HCT116 (cell line): ENCODE results near the gene TMEM120A. TPM values are rescaled to one million over a fixed set of nuclear protein-coding genes. Genes with fewer than 3 reads are reported as not detected.

ENCODE experiments used
- ATAC-seq: fragments of 200-7000 bp; cut with Tn5 transposase; 2 replicates; pipeline ENCODE4 v1.9.1; 2020; ENCODE audit warnings: mild to moderate bottlenecking, moderate library complexity
- BruUV-seq: library from RNA; stranded (reverse); fragments of 400-500 nt; replicated peaks from 2 replicates; lab custom pipeline; 2021; lab: Mats Ljungman, UMichigan
- CTCF ChIA-PET: fragments of 300-600 bp; sonication (Branson Sonifier 250); formaldehyde crosslinking; loops from one replicate; lab custom pipeline; 2021; ENCODE audit warnings: antibody characterized with exemption; lab: Charles Lee
- POLR2A ChIA-PET: fragments of 300-600, 350-600 bp; sonication (Branson Sonifier 250); formaldehyde crosslinking; loops from one replicate; lab custom pipeline; 2021; ENCODE audit warnings: antibody characterized with exemption; lab: Charles Lee
- RAD21 ChIA-PET, 2 experiments: fragments of 300-600 bp; sonication (Branson Sonifier 250); formaldehyde crosslinking; loops; one replicate each; lab custom pipeline; 2023; ENCODE audit warnings: low total read pairs in 2 of 2; ENCODE audit not compliant: uncharacterized antibody in 2 of 2, unreplicated experiment in 2 of 2, low non-redundant PET in 1 of 2; lab: Charles Lee
- DNase-seq: peaks from one replicate; pipeline ENCODE4 v3.0.0-alpha.2; 2010; ENCODE audit warnings: low read depth, low spot score
- H2AFZ ChIP-seq: fragments of 200-600 bp; shearing (Covaris generic), sonication (generic); 2 replicates; pipeline ENCODE4 v1.6.1; 2017; ENCODE audit warnings: low read depth, mixed run types, mixed read lengths, antibody characterized with exemption, low read length; ENCODE audit not compliant: poor library complexity, severe bottlenecking
- H3K27ac ChIP-seq: 2 replicates; pipeline ENCODE4 v1.5.1; 2012; ENCODE audit warnings: low read depth, low read length
- H3K27me3 ChIP-seq: fragments of 200-600 bp; sonication (generic); 2 replicates; pipeline ENCODE4 v1.6.1; 2016; ENCODE audit warnings: mixed run types, low read length, mixed read lengths; ENCODE audit not compliant: insufficient read depth
- H3K36me3 ChIP-seq, 2 experiments: fragments of 200-500 bp in 1 of 2; fragments of 200-600 bp in 1 of 2; sonication (Bioruptor generic) in 1 of 2; sonication (generic) in 1 of 2; 2 replicates each; pipeline versions ENCODE4 v1.5.1 to v1.6.1; 2014 to 2016; ENCODE audit warnings: low read length in 2 of 2, inconsistent platforms in 1 of 2, mixed read lengths in 1 of 2, mixed run types in 1 of 2; ENCODE audit not compliant: insufficient read depth in 2 of 2, control insufficient read depth in 1 of 2
- H3K4me1 ChIP-seq, 2 experiments: fragments of 200-600 bp in 1 of 2; sonication (generic) in 1 of 2; 2 replicates each; pipeline versions ENCODE4 v1.5.1 to v1.6.1; 2012 to 2017; ENCODE audit warnings: low read length in 2 of 2, inconsistent platforms in 1 of 2, mild to moderate bottlenecking in 1 of 2, mixed read lengths in 1 of 2, mixed run types in 1 of 2, moderate library complexity in 1 of 2; ENCODE audit not compliant: insufficient read depth in 2 of 2, control insufficient read depth in 1 of 2
- H3K4me2 ChIP-seq: fragments of 200-600 bp; sonication (generic); 2 replicates; pipeline ENCODE4 v1.6.1; 2017; ENCODE audit warnings: mixed run types, low read length, mixed read lengths
- H3K4me3 ChIP-seq, 2 experiments: fragments of 200-600 bp in 1 of 2; sonication (generic) in 1 of 2; replicated peaks in 1 of 2; 2 replicates each; pipeline ENCODE4 v1.5.1; 2011 to 2016; ENCODE audit warnings: low read length in 2 of 2, control low read depth in 1 of 2, low read depth in 1 of 2, mild to moderate bottlenecking in 1 of 2, mixed read lengths in 1 of 2, mixed run types in 1 of 2
- H3K79me2 ChIP-seq: fragments of 200-600 bp; sonication (generic); 2 replicates; pipeline ENCODE4 v1.6.1; 2017; ENCODE audit warnings: mild to moderate bottlenecking, mixed run types, low read length, moderate library complexity, mixed read lengths; ENCODE audit not compliant: insufficient read depth
- H3K9ac ChIP-seq: fragments of 200-600 bp; sonication (generic); 2 replicates; pipeline ENCODE4 v1.6.1; 2016; ENCODE audit warnings: low read length, mixed read lengths
- H3K9me2 ChIP-seq: fragments of 200-600 bp; sonication (generic), shearing (Covaris generic); 2 replicates; pipeline ENCODE4 v1.6.1; 2017; ENCODE audit warnings: mixed run types, mild to moderate bottlenecking, moderate library complexity; ENCODE audit not compliant: insufficient read depth
- H3K9me3 ChIP-seq, 2 experiments: fragments of 200-500 bp in 1 of 2; fragments of 200-600 bp in 1 of 2; sonication (Bioruptor generic) in 1 of 2; sonication (generic) in 1 of 2; 2 replicates each; pipeline ENCODE4 v1.6.1; 2014 to 2017; ENCODE audit warnings: low read length in 2 of 2, mixed read lengths in 2 of 2, inconsistent platforms in 1 of 2, low read depth in 1 of 2, mild to moderate bottlenecking in 1 of 2, mixed run types in 1 of 2, moderate library complexity in 1 of 2; ENCODE audit not compliant: control insufficient read depth in 1 of 2, insufficient read depth in 1 of 2
- H4K20me1 ChIP-seq: fragments of 200-600 bp; sonication (generic), shearing (Covaris generic); 2 replicates; pipeline ENCODE4 v1.6.1; 2017; ENCODE audit warnings: mixed run types, mild to moderate bottlenecking, moderate library complexity; ENCODE audit not compliant: insufficient read depth
- FOSL1 ChIP-seq: IDR thresholded peaks from 2 replicates; pipeline ENCODE4 v1.6.1; 2012; ENCODE audit warnings: low read depth
- MAX ChIP-seq: IDR thresholded peaks from 2 replicates; pipeline ENCODE4 v1.6.1; 2012
- REST ChIP-seq: IDR thresholded peaks from 2 replicates; pipeline ENCODE4 v1.6.1; 2012; ENCODE audit warnings: low read depth
- YY1 ChIP-seq: IDR thresholded peaks from 2 replicates; pipeline ENCODE4 v1.6.1; 2011; ENCODE audit warnings: low read length, low read depth, moderate library complexity, mild to moderate bottlenecking; ENCODE audit not compliant: insufficient replicate concordance; ENCODE audit errors: extremely low read depth
- ZFX ChIP-seq: fragments of 450-650 bp; IDR thresholded peaks from 2 replicates; pipeline ENCODE4 v1.6.1; 2017
- intact Hi-C: fragments of 100-400 bp; cut with micrococcal nuclease; formaldehyde crosslinking; loops from 2 replicates; pipeline ENCODE4 v1.10.0; 2022
- total RNA-seq: library from RNA; stranded (reverse); gene quantifications from one replicate; pipeline ENCODE4 v1.2.1, GENCODE V29; 2021; ENCODE audit not compliant: unreplicated experiment

Gene TMEM120A
- total RNA-seq, 1 experiment from 2014 or later: 25.9 TPM

- TF ChIP-seq REST (no peak), FOSL1 (no peak), ZFX (no peak)
These were observed 35.4 kb downstream of the TMEM120A start (continued) for GRCh38 chr7:75958802-75959543.

GRCh38 chr7:75957021-75957736, 37.2 kb downstream of the TMEM120A start:
- no peak for DNase-seq
- H3K4me1 ChIP-seq: peaks cover 13 to 23% of the 10 kb centered on the region in 2 experiments; a peak in 3 of 4 replicates
- H3K9me2 ChIP-seq: no peaks in the 10 kb centered on the region
- no peaks in the 10 kb centered on the region for H3K9me3 ChIP-seq
- no peak overlapping the region for H2AFZ ChIP-seq
- no peak overlapping the region for H3K9ac ChIP-seq
- BruUV-seq: no TSS peak
- H3K79me2 ChIP-seq: no peaks in the 10 kb centered on the region
- no peaks in the 10 kb centered on the region for H3K27me3 ChIP-seq
- RAD21 ChIA-PET: no interaction called here
- no peak for TF ChIP-seq YY1
- TF ChIP-seq MAX: no peak
- intact Hi-C loops: no loop called here
- no peaks in the 10 kb centered on the region for H4K20me1 ChIP-seq
- H3K27ac ChIP-seq: no peak overlapping the region
- H3K4me3 ChIP-seq: no peak overlapping the region
- H3K36me3 ChIP-seq: peaks cover 10 to 13% of the 10 kb centered on the region in 2 experiments; a peak in 3 of 4 replicates
- CTCF ChIA-PET: no interaction called here
- H3K4me2 ChIP-seq: peak overlapping the region; percentile 5
- POLR2A ChIA-PET: no interaction called here
- ATAC-seq: 0 out of 2 replicates have a peak, but pooled peaks have one; percentile 33
